Mammary epithelial cell (primary cell): Measurements from ENCODE around the gene SLC7A4.
"Not testable (repeated sequence)": the region's sequence is repeated elsewhere in the genome, so short reads cannot be mapped to it uniquely, and the experiment has no call there.

Source experiments
- EZH2 ChIP-seq: IDR thresholded peaks from 2 replicates; pipeline ENCODE4 v1.6.1; 2012; ENCODE audit warnings: low read length, inconsistent platforms, borderline replicate concordance
- TF ChIP-seq, protein P1 (sequence below), 2 donors: IDR thresholded peaks in 1 of 2; conservative IDR thresholded peaks in 1 of 2; 2 replicates each; pipeline ENCODE4 v1.5.1; 2011 to 2012; ENCODE audit warnings: inconsistent platforms in 2 of 2, low read length in 2 of 2, mild to moderate bottlenecking in 2 of 2, control low read depth in 1 of 2, low read depth in 1 of 2; ENCODE audit not compliant: insufficient read depth in 1 of 2; ENCODE audit errors: extremely low read depth in 1 of 2

DNA sequence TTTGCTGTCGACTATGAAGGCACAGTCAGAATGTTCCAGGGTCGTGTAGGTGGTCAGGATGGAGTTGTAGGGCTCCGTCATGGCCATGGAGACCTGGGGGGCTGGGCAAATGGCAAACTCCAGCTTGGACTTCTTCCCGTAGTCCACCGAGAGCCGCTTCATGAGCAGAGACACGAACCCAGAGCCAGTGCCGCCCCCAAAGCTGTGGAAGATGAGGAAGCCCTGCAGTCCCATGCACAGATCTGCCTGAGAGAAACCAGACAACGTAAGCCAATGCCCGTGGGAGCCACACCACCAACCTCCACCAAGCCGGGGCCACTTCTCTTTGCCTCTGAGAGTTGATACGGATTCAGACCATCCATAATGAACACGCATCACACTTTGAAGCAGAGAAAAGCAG lies 23.2 kb downstream of the SLC7A4 start:
- TF ChIP-seq, protein P1, sequence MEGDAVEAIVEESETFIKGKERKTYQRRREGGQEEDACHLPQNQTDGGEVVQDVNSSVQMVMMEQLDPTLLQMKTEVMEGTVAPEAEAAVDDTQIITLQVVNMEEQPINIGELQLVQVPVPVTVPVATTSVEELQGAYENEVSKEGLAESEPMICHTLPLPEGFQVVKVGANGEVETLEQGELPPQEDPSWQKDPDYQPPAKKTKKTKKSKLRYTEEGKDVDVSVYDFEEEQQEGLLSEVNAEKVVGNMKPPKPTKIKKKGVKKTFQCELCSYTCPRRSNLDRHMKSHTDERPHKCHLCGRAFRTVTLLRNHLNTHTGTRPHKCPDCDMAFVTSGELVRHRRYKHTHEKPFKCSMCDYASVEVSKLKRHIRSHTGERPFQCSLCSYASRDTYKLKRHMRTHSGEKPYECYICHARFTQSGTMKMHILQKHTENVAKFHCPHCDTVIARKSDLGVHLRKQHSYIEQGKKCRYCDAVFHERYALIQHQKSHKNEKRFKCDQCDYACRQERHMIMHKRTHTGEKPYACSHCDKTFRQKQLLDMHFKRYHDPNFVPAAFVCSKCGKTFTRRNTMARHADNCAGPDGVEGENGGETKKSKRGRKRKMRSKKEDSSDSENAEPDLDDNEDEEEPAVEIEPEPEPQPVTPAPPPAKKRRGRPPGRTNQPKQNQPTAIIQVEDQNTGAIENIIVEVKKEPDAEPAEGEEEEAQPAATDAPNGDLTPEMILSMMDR (conservative IDR thresholded peaks at IDR 0.05 in 1 of 2, IDR thresholded peaks at IDR 0.05 in 1 of 2; ENCODE audit: extremely low read depth in 1 of 2, insufficient read depth in 1 of 2, low read depth in 1 of 2, low read length in 2 of 2): not testable (repeated sequence)
- TF ChIP-seq EZH2: not testable (repeated sequence)
